ENCODE measurements around the gene TPPP3. TPM values are rescaled to one million over a fixed set of nuclear protein-coding genes. Genes with fewer than 3 reads are reported as not detected.

TPPP3 gene
- total RNA-seq, 1 donor from 2014 or later = 39.3 TPM

- H3K4me1 Mint-ChIP-seq (ENCODE audit: unreplicated experiment) = peaks cover 23% of the 10 kb centered on the region
- TF ChIP-seq CTCF (conservative IDR thresholded peaks at IDR 0.05) = no peak
- no peaks in the 10 kb centered on the region for H3K9me3 Mint-ChIP-seq
- H3K27ac Mint-ChIP-seq = no peak overlapping the region
- peaks cover under 1% of the 10 kb centered on the region for H3K27me3 Mint-ChIP-seq
- H3K4me3 Mint-ChIP-seq = no peak overlapping the region
- no peak for DNase-seq (ENCODE audit: extremely low spot score, unreplicated experiment)
- peaks cover 3% of the 10 kb centered on the region for H3K36me3 Mint-ChIP-seq
Observed at GRCh38 chr16:67400901-67401300, 7.6 kb upstream of the TPPP3 start.

- Mint-ChIP-seq H3K27me3 (peaks cover 7% of the 10 kb centered on the region), H3K4me3 (no peak overlapping the region), H3K27ac (no peak overlapping the region), H3K9me3 (no peaks in the 10 kb centered on the region), H3K4me1 (ENCODE audit: unreplicated experiment) (peaks cover 23% of the 10 kb centered on the region), H3K36me3 (peaks cover 3% of the 10 kb centered on the region)
- DNase-seq (ENCODE audit: extremely low spot score, unreplicated experiment) = no peak
- peak; percentile 57 for TF ChIP-seq CTCF (conservative IDR thresholded peaks at IDR 0.05)
Observed at GRCh38 chr16:67399749-67400704, 6.7 kb upstream of the TPPP3 start.

GRCh38 chr16:67399218-67399733, 6.0 kb upstream of the TPPP3 start:
- Mint-ChIP-seq H3K36me3 (peaks cover 3% of the 10 kb centered on the region), H3K4me1 (ENCODE audit: unreplicated experiment) (peaks cover 23% of the 10 kb centered on the region), H3K27ac (no peak overlapping the region), H3K27me3 (peaks cover 7% of the 10 kb centered on the region), H3K4me3 (no peak overlapping the region), H3K9me3 (no peaks in the 10 kb centered on the region)
- no peak for DNase-seq (ENCODE audit: extremely low spot score, unreplicated experiment)
- peak; percentile 87 for TF ChIP-seq CTCF (conservative IDR thresholded peaks at IDR 0.05)

- Mint-ChIP-seq H3K4me3 (no peak overlapping the region), H3K9me3 (no peaks in the 10 kb centered on the region), H3K27ac (no peak overlapping the region), H3K36me3 (peaks cover 3% of the 10 kb centered on the region), H3K4me1 (ENCODE audit: unreplicated experiment) (peaks cover 18% of the 10 kb centered on the region), H3K27me3 (peaks cover 13% of the 10 kb centered on the region)
- no peak for TF ChIP-seq CTCF (conservative IDR thresholded peaks at IDR 0.05)
- DNase-seq (ENCODE audit: extremely low spot score, unreplicated experiment) = no peak
Observed at GRCh38 chr16:67398546-67399217, 5.4 kb upstream of the TPPP3 start.

- no peak overlapping the region for H3K4me3 Mint-ChIP-seq
- peaks cover 13% of the 10 kb centered on the region for H3K4me1 Mint-ChIP-seq (ENCODE audit: unreplicated experiment)
- H3K36me3 Mint-ChIP-seq = no peaks in the 10 kb centered on the region
- no peak overlapping the region for H3K27ac Mint-ChIP-seq
- no peak for TF ChIP-seq CTCF (conservative IDR thresholded peaks at IDR 0.05)
- DNase-seq (ENCODE audit: extremely low spot score, unreplicated experiment) = no peak
- H3K27me3 Mint-ChIP-seq = peaks cover 13% of the 10 kb centered on the region
- H3K9me3 Mint-ChIP-seq = no peaks in the 10 kb centered on the region
Observed at GRCh38 chr16:67397812-67398545, 4.7 kb upstream of the TPPP3 start.

All from type B pancreatic cell (in vitro differentiated cells).